ENCODE data around the gene MACROD2.
"Not testable (repeated sequence)": the region's sequence is repeated elsewhere in the genome, so short reads cannot be mapped to it uniquely, and the experiment has no call there.

The MACROD2 gene

DNA sequence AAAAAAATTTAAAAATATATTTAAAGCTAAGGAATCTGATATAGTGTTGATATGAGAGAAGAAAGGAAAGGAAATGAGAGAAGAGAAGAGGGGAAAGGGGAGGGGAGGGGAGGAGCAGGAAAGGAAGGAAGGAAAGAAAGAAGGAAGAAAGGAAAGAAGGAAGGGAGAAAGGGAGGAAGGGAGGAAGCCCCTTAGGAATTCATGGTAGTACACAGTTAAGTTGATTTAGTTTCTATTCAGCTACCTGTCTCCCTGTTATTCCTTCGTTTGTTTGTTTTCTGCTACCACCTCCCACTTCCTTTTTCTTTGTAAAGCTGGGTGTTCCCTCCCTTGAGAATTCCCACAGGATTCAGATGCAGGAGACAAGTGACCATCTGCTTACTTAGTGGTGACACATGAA is 1367.5 kb downstream of the MACROD2 start:
- DNase-seq (ENCODE audit: low read depth): no peak

DNA sequence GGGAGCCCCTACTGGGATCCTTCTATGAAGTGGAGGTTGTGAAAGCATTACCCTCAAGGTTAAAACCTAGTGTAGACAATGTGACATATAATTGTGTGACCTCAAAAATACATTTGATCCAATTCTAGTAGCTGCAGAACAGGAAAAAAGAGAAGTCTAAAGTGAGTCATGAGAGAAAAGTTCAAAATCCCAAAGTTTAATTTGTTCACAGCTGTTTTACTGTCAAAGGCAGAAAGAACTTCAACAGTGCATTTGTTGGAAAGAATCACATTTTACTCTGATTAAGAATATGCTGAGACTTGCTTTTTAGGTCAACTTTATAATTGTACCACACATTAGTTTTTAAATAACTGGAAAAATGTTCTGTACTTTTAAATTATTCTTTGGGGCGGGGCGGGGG is 1369.5 kb downstream of the MACROD2 start:
- no peak for DNase-seq (ENCODE audit: low read depth)

DNA sequence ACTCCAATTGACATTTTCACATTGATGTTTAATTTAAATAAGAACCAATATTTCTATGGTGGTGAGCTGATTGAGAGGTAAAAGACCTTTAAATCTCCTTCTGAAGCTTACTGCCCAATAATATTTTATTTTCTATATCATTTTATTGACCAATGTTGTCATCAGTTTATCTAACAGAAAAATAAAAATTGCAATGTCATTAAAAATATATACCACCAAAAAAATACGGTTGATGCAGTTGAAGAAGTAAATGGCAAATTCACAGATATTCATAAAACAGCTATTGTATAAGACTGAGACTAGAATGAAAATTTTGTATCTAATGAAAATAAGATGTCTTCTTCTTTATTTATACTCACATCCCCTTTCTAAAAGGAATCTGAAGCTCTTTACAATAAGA is 1375.1 kb downstream of the MACROD2 start:
- DNase-seq (ENCODE audit: low read depth): no peak

DNA sequence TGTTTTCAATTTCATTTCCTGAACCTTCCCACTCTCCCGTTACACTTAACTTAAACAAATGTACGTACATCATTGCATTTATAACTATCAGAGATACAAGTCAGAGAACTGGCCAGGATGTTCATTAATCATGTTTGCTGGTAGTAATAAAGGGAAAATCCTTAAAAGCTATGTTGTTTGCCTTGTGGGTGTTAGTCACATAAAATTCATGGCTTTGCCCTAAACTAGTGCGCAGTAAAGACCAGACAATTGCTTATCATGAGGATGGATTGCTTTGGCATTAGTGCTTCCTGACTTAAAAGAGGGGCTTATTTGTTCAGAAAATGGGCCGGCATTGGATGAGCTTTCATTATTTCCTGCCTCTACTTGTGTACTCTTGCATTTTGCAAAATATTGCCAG is 1379.4 kb downstream of the MACROD2 start:
- DNase-seq (ENCODE audit: low read depth): no peak

DNA sequence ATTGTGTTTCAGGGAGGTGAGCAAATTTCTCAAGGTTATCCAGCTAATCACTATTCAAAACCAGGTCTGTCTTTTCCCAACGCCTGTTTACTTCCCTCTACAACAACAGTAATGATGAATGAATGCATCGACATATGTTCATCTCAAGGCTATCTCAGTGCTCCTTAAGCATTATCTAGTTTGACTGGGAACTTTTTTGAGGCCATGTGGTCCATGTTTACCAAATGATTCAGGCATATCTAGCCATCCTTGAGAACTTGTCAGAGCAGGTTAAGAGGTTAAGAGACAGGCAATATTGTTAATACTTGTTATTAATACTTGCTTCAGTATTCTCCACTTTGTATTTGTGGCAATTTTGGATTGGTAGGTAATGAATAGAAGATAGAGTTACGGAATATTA is 1380.5 kb downstream of the MACROD2 start:
- no peak for DNase-seq (ENCODE audit: low read depth)

DNA sequence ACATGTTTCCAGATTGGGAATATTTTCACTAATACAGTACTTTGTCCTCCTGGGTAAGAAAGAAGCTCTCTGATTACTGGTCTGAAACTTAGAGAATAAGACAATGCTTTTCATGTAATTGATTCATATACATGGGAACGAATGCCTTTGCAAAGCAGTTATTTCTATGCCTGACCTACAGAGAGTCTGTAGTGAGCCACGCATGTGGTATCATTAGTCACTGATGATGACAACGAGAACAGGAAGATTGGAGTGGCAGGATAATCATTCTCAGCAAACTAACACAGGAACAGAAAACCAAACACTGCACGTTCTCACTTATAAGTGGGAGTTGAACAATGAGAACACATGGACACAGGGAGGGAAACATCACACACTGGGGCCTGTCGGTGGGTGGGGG is 1382.3 kb downstream of the MACROD2 start:
- not testable (repeated sequence) for DNase-seq (ENCODE audit: low read depth)

DNA sequence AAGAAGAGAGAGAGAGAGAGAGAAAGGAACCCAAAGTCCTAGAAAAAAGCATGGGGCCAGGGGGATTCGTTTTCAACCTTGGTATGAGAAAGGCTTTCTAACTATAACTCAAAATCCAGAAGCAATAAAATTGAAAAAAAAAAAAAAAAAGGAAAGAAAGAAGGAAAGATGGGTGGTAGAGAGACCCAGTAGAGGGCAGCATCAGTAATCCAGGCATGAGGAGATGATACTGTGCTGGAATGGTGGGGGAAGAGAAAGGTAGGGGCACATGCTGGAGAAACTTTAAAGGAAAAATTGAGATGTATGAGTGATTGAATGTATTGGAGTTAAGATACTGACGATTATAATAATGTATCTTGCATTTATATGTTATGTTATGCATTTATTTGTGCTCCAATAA is 1382.8 kb downstream of the MACROD2 start:
- no peak for DNase-seq (ENCODE audit: low read depth)

DNA sequence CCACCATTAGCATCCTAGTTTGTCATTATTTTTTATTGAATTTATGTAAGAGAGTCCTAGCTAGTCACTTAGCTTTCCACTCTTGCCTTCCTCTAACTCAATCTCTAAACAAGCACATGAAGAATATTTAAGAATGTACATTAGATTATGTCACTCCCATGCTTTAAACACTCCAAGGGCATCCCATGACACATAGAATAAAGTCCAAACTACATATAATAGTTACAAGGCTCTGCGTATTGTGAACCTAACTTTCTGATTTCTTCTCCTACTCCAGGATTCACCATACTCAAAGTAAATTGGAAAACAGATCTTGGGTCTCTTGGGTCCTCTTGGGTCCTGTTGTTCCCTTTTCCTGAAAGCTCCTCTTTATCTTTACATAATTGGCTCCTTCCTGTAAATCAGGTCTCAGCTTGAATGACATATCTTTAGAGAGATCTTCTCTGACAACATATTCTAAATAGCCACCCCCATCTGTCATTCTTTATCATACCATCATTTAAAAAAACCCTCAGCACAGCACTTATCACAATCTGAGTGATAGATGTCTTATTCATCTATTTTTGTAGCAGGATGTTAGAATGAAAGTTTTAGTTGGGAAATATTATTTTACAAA is 1384.5 kb downstream of the MACROD2 start:
- DNase-seq (ENCODE audit: low read depth): no peak

DNA sequence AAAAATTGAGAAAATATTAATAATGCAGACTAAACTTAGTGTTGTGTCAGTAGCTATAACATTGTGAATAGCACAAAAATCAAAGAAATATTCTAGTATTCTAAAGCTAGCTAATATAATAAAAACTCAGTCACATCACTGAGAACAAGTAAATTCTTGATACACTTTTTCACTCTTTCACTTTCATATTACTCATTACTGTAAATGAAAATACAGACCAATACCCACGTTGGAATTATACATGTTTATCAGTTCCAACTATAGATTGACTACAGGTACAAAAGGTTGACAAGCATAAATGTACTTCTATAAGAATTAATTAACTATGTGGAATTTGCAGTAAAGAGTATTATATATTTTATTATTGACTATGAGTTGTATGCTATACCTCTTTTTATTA is 1385.5 kb downstream of the MACROD2 start:
- no peak for DNase-seq (ENCODE audit: low read depth)

DNA sequence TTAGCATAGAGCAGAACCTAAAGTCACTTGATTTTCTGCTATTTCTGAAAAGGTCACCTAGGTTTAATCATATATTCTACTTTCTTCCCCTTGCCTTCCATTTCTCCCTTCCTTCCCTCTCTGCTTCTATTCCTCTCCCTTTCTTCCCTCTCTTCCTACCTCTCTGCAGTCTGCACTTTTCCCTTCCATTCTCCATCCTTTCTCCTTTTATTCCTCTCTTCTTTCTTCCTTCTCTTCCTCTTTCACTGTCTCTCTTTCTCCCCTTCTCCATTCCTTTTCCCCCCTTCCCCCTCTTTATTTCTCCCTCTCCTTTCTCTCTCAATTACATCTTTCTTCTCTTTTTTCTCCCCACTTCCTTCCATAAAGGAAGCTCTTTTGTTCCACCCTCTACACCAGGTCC is 1391.9 kb downstream of the MACROD2 start:
- DNase-seq (ENCODE audit: low read depth): no peak

DNA sequence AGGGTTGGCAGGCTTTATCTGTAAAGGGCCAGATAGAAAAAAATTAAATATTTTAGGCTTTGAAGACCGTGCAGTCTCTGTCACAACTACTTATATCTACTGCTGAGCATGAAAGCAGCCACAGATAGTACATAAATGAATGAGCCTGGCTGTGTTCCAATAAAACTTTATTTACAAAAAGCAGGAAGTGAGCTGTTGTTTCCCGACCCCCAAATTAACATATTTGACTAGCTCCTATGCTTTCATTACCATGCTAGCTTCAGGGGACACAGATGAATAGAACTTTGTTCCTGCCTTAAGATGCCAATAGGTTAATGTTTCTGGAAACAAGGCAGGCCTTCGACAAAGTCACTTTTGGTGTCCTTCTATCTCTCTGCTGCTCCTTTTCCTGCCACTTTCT is 1400.1 kb downstream of the MACROD2 start:
- DNase-seq (ENCODE audit: low read depth): no peak

DNA sequence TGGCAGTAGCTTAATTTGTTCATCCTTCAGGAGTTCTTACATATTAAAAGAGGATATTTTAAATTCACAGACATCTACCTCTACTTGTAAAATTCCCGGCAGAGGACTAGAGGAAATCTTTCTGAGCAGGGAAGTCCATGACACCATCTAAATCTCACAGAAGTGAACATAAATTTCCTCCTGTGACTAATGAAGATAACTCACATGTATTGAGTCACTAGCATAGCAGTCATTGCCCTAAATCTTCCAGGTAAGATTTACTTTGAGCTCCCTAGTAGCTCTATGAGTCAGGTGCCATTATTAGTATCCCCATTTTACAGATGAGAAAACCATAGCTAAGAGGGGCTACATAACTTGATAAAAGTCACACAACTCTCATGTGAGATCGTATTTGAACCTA is 1400.7 kb downstream of the MACROD2 start:
- no peak for DNase-seq (ENCODE audit: low read depth)

DNA sequence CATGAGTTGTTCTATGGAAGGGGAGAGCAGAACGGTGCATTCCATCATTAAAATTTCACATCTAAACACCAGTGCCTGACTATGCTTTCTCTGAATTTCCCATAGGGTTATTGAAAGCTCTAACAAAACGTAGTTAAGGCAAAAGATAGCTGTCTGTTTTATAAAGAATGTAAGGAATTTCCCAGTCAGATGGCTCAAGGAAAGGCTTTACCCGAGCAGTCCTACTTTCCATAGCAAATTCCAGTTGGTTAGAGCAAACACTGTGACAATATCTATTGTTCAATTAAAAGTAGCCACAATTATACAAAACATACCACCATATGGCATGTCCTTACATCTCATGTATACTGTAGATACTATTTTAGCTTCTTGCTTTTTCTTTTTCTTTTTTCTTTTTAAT is 1401.6 kb downstream of the MACROD2 start:
- no peak for DNase-seq (ENCODE audit: low read depth)

DNA sequence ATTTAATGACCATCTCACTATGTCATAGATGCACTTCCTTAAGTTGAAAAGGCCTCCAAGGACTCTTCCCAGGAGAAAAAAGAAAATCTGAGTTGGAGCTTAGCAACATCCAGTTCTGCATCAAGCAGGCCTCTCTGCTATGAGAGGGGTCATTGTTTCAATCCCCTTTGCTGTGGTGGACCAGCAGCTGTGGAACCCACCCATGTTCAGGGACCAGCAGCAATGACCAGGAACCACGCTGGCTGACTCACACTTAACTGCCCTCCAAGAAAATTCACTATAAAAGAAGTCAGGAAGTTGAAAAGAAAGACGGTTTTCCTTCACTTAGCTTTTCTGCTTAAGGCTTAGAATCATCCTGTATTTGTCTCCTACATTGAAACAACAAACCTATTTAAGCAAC is 1404.5 kb downstream of the MACROD2 start:
- no peak for DNase-seq (ENCODE audit: low read depth)

DNA sequence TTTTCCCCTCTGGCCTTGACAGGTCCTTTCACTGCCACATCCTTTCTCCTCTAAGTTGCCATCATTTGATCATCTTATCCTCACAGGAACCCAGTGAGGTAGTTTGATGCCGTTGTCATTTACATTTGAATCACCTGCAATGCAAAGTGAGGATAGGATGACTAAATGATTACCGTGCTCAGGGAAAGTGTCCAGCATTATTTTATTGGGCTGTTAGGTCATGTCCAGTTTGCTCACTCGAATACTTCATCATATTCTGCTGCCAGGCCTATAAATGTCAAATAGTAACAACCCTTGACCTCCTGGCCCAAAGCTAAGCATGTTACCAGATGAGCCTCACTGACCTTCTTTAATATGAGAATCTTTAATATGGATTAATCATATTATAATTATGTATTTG is 1410.8 kb downstream of the MACROD2 start:
- no peak for DNase-seq (ENCODE audit: low read depth)

DNA sequence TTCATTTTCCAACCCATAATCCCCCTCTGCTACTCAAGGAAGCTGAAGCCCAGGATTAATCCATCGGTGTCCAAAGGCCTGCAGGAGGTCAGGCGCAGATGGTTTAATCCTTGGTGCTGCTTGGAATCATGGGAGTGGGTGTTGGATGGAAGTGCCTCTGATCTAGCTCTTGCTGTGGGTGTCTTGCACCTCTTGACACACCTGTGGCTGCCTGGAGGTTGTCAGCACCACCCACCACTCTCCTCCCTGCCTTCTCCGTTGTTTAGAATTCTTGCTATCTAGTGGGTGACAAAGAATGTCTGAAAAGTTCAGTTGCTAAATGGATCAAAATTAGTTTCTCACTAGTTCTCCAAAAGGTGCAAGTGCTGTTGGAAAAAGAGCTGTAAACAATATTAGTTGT is 1416.5 kb downstream of the MACROD2 start:
- DNase-seq (ENCODE audit: low read depth): no peak

DNA sequence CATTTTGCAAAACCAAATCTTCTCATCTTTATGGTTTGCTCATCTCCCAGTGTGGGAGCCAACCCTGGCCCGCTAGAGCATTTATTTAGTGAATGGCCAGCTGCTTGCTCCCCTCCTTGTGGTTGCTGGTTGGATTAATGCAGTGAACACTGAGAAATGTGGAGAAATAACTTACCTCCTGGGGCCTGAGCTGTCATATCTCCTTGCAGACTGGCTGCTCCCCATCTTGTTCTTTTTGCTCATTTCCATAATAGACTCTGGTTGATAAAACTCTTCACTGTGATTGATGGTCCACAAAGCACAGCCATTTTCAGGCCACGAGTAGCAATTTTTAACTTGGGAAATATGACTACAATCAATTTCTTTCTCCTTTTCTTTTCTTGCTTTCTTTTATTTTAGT is 1420.6 kb downstream of the MACROD2 start:
- no peak for DNase-seq (ENCODE audit: low read depth)

DNA sequence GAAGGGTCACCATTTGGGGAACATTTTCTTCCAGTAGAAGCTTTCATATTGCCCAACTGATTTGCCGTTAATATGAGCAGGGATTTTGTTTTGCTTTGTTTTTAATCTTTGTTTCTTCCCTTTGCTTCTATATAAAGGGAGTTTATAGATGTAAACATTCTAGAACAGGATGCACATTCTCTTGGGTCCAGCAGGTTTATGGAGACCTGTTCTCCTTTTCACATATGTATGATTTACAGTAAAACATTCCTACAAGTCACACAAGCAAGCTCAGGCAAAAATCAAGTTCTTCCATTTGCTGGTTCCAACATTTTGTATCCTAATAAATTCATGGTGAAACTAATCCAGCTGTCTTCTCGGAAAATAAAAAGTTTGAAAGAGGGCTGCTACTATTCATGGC is 1424.5 kb downstream of the MACROD2 start:
- DNase-seq (ENCODE audit: low read depth): no peak

DNA sequence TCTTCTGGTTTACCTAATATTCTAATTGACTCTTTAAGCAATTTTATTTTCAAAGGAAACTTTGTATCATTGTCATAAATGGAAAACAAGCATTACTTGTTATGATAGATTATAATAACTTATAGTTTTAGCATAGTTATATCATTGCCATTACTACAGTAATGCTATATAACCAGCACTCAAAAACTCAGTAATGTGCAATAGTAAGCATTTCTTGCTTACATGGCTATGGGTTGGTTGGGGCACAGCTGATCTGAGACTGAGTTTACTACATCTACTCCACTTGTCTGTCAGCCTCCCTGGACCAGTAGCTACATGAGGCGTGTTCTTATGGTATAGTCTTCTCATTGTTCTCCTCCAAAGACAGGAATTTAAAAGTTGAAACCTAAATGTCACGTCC is 1427.7 kb downstream of the MACROD2 start:
- no peak for DNase-seq (ENCODE audit: low read depth)

DNA sequence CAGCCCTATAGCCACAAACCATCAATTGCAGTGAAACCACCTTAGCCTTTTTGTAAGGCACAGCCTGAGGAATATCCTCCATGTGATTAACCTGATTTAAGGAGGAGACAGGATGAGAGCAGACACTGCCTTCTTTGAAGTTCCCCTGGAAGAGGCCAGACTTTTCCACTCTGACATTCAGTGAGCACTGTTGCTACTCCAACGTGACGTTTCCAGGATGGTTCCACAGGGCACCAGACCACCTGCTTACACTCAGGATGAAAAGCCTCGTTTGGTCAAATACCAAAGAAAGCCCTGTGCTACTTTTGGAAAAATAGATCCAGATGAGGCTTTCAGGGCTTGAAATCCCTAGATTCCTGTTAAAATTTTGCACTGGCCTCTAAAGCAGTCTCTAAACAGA is 1444.2 kb downstream of the MACROD2 start:
- DNase-seq (ENCODE audit: low read depth): no peak

DNA sequence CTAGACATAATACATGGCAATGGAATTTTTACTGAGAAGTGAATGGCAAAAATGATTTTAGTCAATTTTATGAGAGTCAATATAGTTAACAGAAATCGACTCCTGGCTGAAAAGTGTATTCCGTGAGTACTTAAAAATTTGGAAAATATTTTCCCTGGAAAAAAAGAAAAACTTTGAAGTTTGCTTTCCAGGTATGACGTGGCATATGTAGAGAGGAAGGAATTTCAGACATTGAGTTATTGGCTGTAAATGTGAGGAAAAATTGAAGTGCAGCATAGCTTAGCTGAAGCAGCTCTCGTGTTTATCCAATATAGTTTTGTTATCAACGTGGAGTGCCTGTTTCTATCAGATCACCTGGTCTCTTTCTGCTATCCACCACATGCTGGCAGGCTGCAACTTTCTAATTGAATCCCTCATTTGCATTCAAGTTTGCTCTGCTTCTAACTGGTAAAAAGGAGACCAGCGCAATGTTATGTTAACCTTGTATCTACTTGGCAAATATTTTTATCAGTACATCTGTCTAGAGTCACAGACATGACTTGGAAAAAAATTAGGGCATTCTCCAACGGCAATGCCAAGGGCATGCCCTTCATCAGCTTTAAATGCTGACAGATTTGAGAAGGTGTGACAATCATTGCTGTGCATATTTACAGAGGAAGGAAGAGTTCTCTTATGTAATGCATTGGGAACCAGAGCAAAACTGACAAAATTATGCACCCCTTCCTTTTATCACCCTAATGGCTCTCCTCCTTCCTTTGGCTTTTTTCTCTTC is 1444.9 kb downstream of the MACROD2 start:
- no peak for DNase-seq (ENCODE audit: low read depth)

DNA sequence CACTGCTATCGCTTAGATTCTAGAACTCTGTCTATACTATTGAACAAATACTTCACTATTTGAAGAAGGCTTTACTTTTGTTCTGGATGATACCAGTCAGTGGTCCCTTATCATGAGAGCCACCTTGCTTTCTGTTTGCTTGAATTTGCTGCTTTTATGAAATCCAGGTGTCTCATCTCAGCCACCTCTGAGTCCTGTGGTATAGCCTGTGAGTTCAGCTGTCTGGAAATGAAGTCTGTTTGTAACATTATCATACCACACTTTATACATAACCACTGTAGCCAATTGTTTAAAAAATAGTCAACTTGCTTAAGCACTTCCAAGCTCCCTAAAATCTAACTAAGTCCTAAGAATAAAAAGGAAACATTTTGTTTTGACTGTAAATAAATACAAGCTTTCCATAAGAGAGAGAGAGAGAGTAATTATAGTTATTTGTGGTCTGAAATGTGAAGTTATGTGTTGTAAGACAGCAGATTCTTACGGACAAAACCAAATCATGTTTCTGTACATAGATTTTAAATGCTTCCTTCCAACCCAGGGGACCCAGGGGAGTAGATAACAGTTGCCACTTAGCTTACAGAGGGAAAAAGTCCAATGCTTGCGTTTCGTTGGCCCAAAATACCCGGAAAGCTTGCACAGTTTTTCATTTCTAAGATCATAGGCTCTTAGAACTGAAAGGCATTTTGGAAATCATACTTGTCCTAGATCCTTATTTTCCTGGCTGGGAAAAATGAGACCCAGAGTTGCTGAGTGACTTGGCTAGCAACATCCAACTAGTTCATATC is 1449.9 kb downstream of the MACROD2 start:
- no peak for DNase-seq (ENCODE audit: low read depth)

DNA sequence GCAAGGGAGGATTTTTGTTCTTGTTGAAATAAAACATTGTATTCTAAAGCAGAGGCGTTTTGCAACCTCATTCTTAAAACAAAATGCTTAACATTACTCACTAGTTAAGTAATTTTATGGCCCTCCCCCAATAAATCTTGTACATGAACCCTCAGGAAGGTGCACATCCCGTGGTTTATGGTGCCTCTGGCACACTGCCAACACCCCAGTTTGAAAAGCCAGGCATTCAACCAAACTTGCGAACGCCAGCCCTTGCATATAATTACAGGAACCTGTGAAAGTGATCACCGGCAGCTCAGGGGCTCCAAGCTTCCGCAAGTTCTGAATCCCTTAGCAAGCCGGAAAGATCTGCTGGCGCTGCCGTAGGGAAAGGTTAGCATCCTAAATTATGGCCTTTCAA is 1451.1 kb downstream of the MACROD2 start:
- DNase-seq (ENCODE audit: low read depth): no peak
